Spleen (tissue), 13 donors: Measurements from ENCODE around the gene ST7L. TPM values are rescaled to one million over a fixed set of nuclear protein-coding genes. Genes with fewer than 3 reads are reported as not detected.
A peak's percentile ranks its signal among the peaks of the same experiment; 100 is the strongest.

Source experiments
- DNase-seq: peaks from one replicate; pipeline ENCODE4 v3.0.0-alpha.2; 2020
- H3K27ac ChIP-seq, 8 donors: fragments of 200-600 bp; sonication (generic) in 7 of 8; 1 replicate in 4 of 8; 2 replicates in 4 of 8; pipeline versions ENCODE4 v1.5.0 to v1.8.0; 2016 to 2021; ENCODE audit warnings: inconsistent platforms in 4 of 8, mild to moderate bottlenecking in 4 of 8, moderate library complexity in 1 of 8
- H3K27me3 ChIP-seq, 7 donors: fragments of 200-600 bp; sonication (generic) in 6 of 7; replicated peaks in 1 of 7; 1 replicate in 4 of 7; 2 replicates in 3 of 7; pipeline versions ENCODE4 v1.5.0 to v1.8.0; 2016 to 2021; ENCODE audit warnings: inconsistent platforms in 3 of 7, mild to moderate bottlenecking in 1 of 7
- H3K36me3 ChIP-seq, 6 donors: fragments of 200-600 bp; sonication (generic) in 5 of 6; 1 replicate in 4 of 6; 2 replicates in 2 of 6; pipeline versions ENCODE4 v1.5.0 to v1.8.0; 2016 to 2021; ENCODE audit warnings: inconsistent platforms in 2 of 6
- H3K4me1 ChIP-seq, 6 donors: fragments of 200-600 bp; sonication (generic) in 5 of 6; 1 replicate in 3 of 6; 2 replicates in 3 of 6; pipeline versions ENCODE4 v1.5.0 to v1.8.0; 2016 to 2021; ENCODE audit warnings: inconsistent platforms in 3 of 6
- H3K4me3 ChIP-seq, 8 donors: fragments of 200-600 bp; sonication (generic) in 7 of 8; 1 replicate in 4 of 8; 2 replicates in 4 of 8; pipeline versions ENCODE4 v1.5.0 to v1.8.0; 2016 to 2021; ENCODE audit warnings: inconsistent platforms in 4 of 8, mild to moderate bottlenecking in 4 of 8, moderate library complexity in 2 of 8
- H3K9me3 ChIP-seq, 8 donors: fragments of 200-600 bp; sonication (generic) in 7 of 8; 1 replicate in 4 of 8; 2 replicates in 4 of 8; pipeline versions ENCODE4 v1.5.0 to v1.8.0; 2016 to 2021; ENCODE audit warnings: inconsistent platforms in 4 of 8
- POLR2A ChIP-seq, 3 donors: fragments of 450-650 bp; IDR thresholded peaks; one replicate each; pipeline ENCODE4 v1.5.1; 2017; ENCODE audit warnings: antibody characterized with exemption in 3 of 3, mild to moderate bottlenecking in 1 of 3
- POLR2AphosphoS5 ChIP-seq, 3 donors: sonication (generic); formaldehyde crosslinking; IDR thresholded peaks; one replicate each; pipeline ENCODE4 v1.5.1; 2017; ENCODE audit warnings: antibody characterized with exemption in 3 of 3
- WGBS, 5 donors: extraction: QIAGEN DNeasy Blood & Tissue Kit in 3 of 5; methylation state at CpG; one replicate each; pipeline versions ENCODE4 v1.1.5 to v1.1.7; 2013 to 2018; 5-methylcytosine and 5-hydroxymethylcytosine counted together
- intact Hi-C: fragments of 100-400 bp; cut with DNase I; formaldehyde crosslinking; loops from one replicate; pipeline ENCODE4 v1.15.0; 2023; ENCODE audit warnings: low total_unique reads
- long read RNA-seq, 2 donors: transcript quantifications; one replicate each; lab custom pipeline, GENCODE V29; 2026
- polyA plus RNA-seq, 3 donors: library from polyadenylated mRNA; stranded (reverse); fragments of 200-250 nt; gene quantifications; one replicate each; pipeline ENCODE4 v1.2.1, GENCODE V29; 2013
- total RNA-seq, 7 donors: library from RNA; depleted of rRNA in 3 of 7; stranded (reverse); fragments of >200 nt in 3 of 7; fragmentation: NEBNext Ultra II Directional in 4 of 7; extraction: Animal tissue kit (Norgen Biotek cat#: 25700) in 4 of 7; gene quantifications; one replicate each; pipeline versions ENCODE4 v1.1.0 to v1.2.1, GENCODE V29; 2016 to 2021
- TF ChIP-seq, protein P1 (sequence below), 11 experiments: fragments of 200-600 bp in 7 of 11; fragments of 450-650 bp in 4 of 11; sonication (generic) in 4 of 11; IDR thresholded peaks in 8 of 11; conservative IDR thresholded peaks in 3 of 11; 1 replicate in 7 of 11; 2 replicates in 4 of 11; pipeline versions ENCODE4 v1.4.0 to v1.8.0; 2016 to 2021; ENCODE audit warnings: antibody characterized with exemption in 11 of 11, inconsistent platforms in 4 of 11, mild to moderate bottlenecking in 1 of 11
- donor health status: healthy with polysubstance abuse.
- donor health status: DM: no; HTN: no; CAD: no; lungs with moderate emphysema.
- donor health status: DM: no; HTN: no; CAD: no.
- donor health status: Bipolar disorder and iron deficiency.
- donor health status: healthy.
- donor health status: DM: no; HTN: no; CAD: no.
- donor health status: DM: yes; HTN: yes; CAD: no.

ST7L gene
- 10 to 100 TPM; 14.1 to 23.9 (median 22.2) TPM for total RNA-seq
- 1 to 10 TPM; 6.1 to 7.7 (median 6.9) TPM for polyA plus RNA-seq
- long read RNA-seq, donor 1, partial matches to known transcripts, result 0 of 1 reads
- long read RNA-seq, donor 1, other reads (novel, unspliced or antisense), result 0 of 1 reads
- long read RNA-seq, donor 2, full-length matches to known transcripts, result 2 of 2 reads
- long read RNA-seq, donor 2, partial matches to known transcripts, result 0 of 2 reads
- long read RNA-seq, donor 2, other reads (novel, unspliced or antisense), result 0 of 2 reads

GRCh38 chr1:112618721-112619517 lies at the start of gene ST7L:
TSS of gene ST7L (minus strand) at chr1:112619141. CDS start at chr1:112619113, 28 bp downstream.
- peak; percentile 94 for DNase-seq
- Histone ChIP-seq H3K27me3 (no peaks in the 10 kb centered on the region), H3K36me3 (peaks cover 0 to 31% (median 3%) of the 10 kb centered on the region in 6 donors), H3K27ac (peak within 1 kb of the TSS; percentile 96 to 100 (median 99)), H3K9me3 (no peaks in the 10 kb centered on the region), H3K4me3 (peak within 1 kb of the TSS; percentile 72 to 92 (median 82)), H3K4me1 (peaks cover 32 to 68% (median 53%) of the 10 kb centered on the region in 6 donors)
- 0 to 1% (median 0%) methylated on average over 29 to 48 of the region's 48 CpGs for WGBS, 5 donors
- TF ChIP-seq POLR2AphosphoS5 (IDR thresholded peaks at IDR 0.05), result peak in 2 of 3 donors; percentile 46 to 72
- TF ChIP-seq, protein P1, sequence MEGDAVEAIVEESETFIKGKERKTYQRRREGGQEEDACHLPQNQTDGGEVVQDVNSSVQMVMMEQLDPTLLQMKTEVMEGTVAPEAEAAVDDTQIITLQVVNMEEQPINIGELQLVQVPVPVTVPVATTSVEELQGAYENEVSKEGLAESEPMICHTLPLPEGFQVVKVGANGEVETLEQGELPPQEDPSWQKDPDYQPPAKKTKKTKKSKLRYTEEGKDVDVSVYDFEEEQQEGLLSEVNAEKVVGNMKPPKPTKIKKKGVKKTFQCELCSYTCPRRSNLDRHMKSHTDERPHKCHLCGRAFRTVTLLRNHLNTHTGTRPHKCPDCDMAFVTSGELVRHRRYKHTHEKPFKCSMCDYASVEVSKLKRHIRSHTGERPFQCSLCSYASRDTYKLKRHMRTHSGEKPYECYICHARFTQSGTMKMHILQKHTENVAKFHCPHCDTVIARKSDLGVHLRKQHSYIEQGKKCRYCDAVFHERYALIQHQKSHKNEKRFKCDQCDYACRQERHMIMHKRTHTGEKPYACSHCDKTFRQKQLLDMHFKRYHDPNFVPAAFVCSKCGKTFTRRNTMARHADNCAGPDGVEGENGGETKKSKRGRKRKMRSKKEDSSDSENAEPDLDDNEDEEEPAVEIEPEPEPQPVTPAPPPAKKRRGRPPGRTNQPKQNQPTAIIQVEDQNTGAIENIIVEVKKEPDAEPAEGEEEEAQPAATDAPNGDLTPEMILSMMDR (IDR thresholded peaks at IDR 0.05 in 8 of 11, conservative IDR thresholded peaks at IDR 0.05 in 3 of 11), result no peak
- intact Hi-C loops, result loop anchor here (10.0 kb wide), 1 partner anchor 224 kb away; the partner anchor contains the start of gene CTTNBP2NL

- DNase-seq, result no peak
- H3K27me3 ChIP-seq, result no peaks in the 10 kb centered on the region
- TF ChIP-seq, protein P1 (IDR thresholded peaks at IDR 0.05 in 8 of 11, conservative IDR thresholded peaks at IDR 0.05 in 3 of 11), result no peak
- no peak for TF ChIP-seq POLR2A (IDR thresholded peaks at IDR 0.05)
- TF ChIP-seq POLR2AphosphoS5 (IDR thresholded peaks at IDR 0.05), result no peak
- H3K4me3 ChIP-seq, result no peak overlapping the region
- peaks cover 0 to 100% (median 93%) of the 10 kb centered on the region in 6 donors for H3K36me3 ChIP-seq
- peak overlapping the region in 1 of 8 donors; percentile 70 for H3K27ac ChIP-seq
- no peaks in the 10 kb centered on the region for H3K9me3 ChIP-seq
- intact Hi-C loops, result no loop called here
- 78 to 84% (median 82%) methylated on average over 2 of the region's 2 CpGs for WGBS, 5 donors
- peaks cover 0 to 17% (median 7%) of the 10 kb centered on the region in 6 donors for H3K4me1 ChIP-seq
Measured at GRCh38 chr1:112666946-112667345, 48.0 kb upstream of the ST7L start.

GRCh38 chr1:112665857-112666256 lies 46.9 kb upstream of the ST7L start:
- Histone ChIP-seq H3K4me3 (no peak overlapping the region), H3K27me3 (no peaks in the 10 kb centered on the region), H3K4me1 (peaks cover 0 to 17% (median 7%) of the 10 kb centered on the region in 6 donors), H3K36me3 (peaks cover 0 to 100% (median 95%) of the 10 kb centered on the region in 6 donors), H3K9me3 (no peaks in the 10 kb centered on the region), H3K27ac (no peak overlapping the region)
- TF ChIP-seq POLR2AphosphoS5 (IDR thresholded peaks at IDR 0.05) (no peak), POLR2A (IDR thresholded peaks at IDR 0.05) (no peak)
- TF ChIP-seq, protein P1 (IDR thresholded peaks at IDR 0.05 in 8 of 11, conservative IDR thresholded peaks at IDR 0.05 in 3 of 11), result no peak
- 79 to 98% (median 92%) methylated on average over 3 of the region's 3 CpGs for WGBS, 5 donors
- no peak for DNase-seq
- intact Hi-C loops, result no loop called here

DNA sequence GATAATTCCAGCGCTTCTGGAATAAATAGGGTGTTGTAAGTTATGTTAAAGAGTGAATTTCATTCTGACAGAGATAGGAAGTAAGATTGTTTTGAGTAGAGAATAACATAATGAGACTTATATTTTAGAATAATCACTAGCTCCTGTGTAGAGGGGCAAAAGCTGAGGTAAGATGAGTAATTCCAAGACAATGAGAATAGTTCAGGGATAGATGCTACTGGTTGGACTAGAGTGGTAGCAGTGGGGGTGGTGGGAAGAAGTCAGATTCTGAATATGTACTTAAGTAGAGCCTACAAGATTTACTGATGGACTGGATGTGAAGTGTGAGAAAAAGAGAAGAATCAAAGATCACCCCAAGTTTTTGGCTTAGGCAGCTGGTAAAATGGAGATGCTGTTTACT lies 32.3 kb upstream of the ST7L start:
- no peak for TF ChIP-seq POLR2AphosphoS5 (IDR thresholded peaks at IDR 0.05)
- TF ChIP-seq POLR2A (IDR thresholded peaks at IDR 0.05), result no peak
- TF ChIP-seq, protein P1 (IDR thresholded peaks at IDR 0.05 in 8 of 11, conservative IDR thresholded peaks at IDR 0.05 in 3 of 11), result no peak
- H3K27ac ChIP-seq, result no peak overlapping the region
- intact Hi-C loops, result no loop called here
- H3K4me1 ChIP-seq, result peaks cover 0 to 25% (median 9%) of the 10 kb centered on the region in 6 donors
- peaks cover 0 to 100% (median 62%) of the 10 kb centered on the region in 6 donors for H3K36me3 ChIP-seq
- H3K9me3 ChIP-seq, result no peaks in the 10 kb centered on the region
- no peaks in the 10 kb centered on the region for H3K27me3 ChIP-seq
- no peak overlapping the region for H3K4me3 ChIP-seq
- DNase-seq, result no peak
- 95 to 100% (median 98%) methylated on average over 1 of the region's 1 CpG for WGBS, 5 donors
